OCI-LY1 (cell line): ENCODE measurements around the gene ANKHD1.

Experiments used
- CTCF ChIP-seq: fragments of 200-600 bp; sonication (generic), shearing (Covaris generic); IDR thresholded peaks from 2 replicates; pipeline ENCODE4 v1.5.1; 2017; ENCODE audit warnings: mild to moderate bottlenecking, antibody characterized with exemption, low read length, moderate library complexity, mixed read lengths
- EZH2 ChIP-seq: fragments of 200-600 bp; sonication (generic), shearing (Covaris generic); IDR thresholded peaks from 2 replicates; pipeline ENCODE4 v1.8.0; 2017; ENCODE audit warnings: borderline replicate concordance, mixed run types, mild to moderate bottlenecking, antibody characterized with exemption, low read length, moderate library complexity, mixed read lengths

- TF ChIP-seq CTCF: peak; percentile 80
- no peak for TF ChIP-seq EZH2
Measured at GRCh38 chr5:140372971-140373487, 28.6 kb upstream of the ANKHD1 start.
